DOHH2 (cell line): ENCODE data around the gene ZNF503.

ENCODE experiments used
- H3F3A ChIP-seq: fragments of 200-600 bp; sonication (generic), shearing (Covaris generic); 2 replicates; pipeline ENCODE4 v1.6.0; 2016; ENCODE audit warnings: antibody characterized with exemption, mild to moderate bottlenecking; ENCODE audit not compliant: control insufficient read depth, insufficient read depth
- H3K27ac ChIP-seq: fragments of 200-600 bp; sonication (generic); 2 replicates; pipeline ENCODE4 v1.5.1; 2014; ENCODE audit warnings: low read depth, mild to moderate bottlenecking, low read length, moderate library complexity
- H3K27me3 ChIP-seq: fragments of 200-600 bp; sonication (generic); 2 replicates; pipeline ENCODE4 v1.6.1; 2014; ENCODE audit warnings: mild to moderate bottlenecking, low read length, mixed read lengths; ENCODE audit not compliant: control insufficient read depth
- H3K36me3 ChIP-seq: fragments of 200-600 bp; sonication (generic); 2 replicates; pipeline ENCODE4 v1.6.1; 2014; ENCODE audit warnings: mild to moderate bottlenecking, low read length, moderate library complexity, mixed read lengths; ENCODE audit not compliant: control insufficient read depth
- H3K4me1 ChIP-seq: fragments of 200-600 bp; sonication (generic); 2 replicates; pipeline ENCODE4 v1.6.1; 2014; ENCODE audit warnings: mild to moderate bottlenecking, low read length, mixed read lengths; ENCODE audit not compliant: control insufficient read depth
- H3K4me2 ChIP-seq: fragments of 200-600 bp; sonication (generic); 2 replicates; pipeline ENCODE4 v1.6.0; 2014; ENCODE audit warnings: mild to moderate bottlenecking, low read length, moderate library complexity
- H3K4me3 ChIP-seq: fragments of 200-600 bp; sonication (generic); 2 replicates; pipeline ENCODE4 v1.5.1; 2014; ENCODE audit warnings: mild to moderate bottlenecking, low read length, mixed read lengths
- H3K79me2 ChIP-seq: fragments of 200-600 bp; sonication (generic); 2 replicates; pipeline ENCODE4 v1.6.1; 2014; ENCODE audit warnings: mild to moderate bottlenecking, low read length, mixed read lengths; ENCODE audit not compliant: control insufficient read depth
- H3K9me2 ChIP-seq: fragments of 200-600 bp; sonication (generic); replicated peaks from 2 replicates; pipeline ENCODE4 v1.6.1; 2014; ENCODE audit warnings: mild to moderate bottlenecking, low read length, mixed read lengths; ENCODE audit not compliant: control insufficient read depth
- H3K9me3 ChIP-seq: fragments of 200-600 bp; sonication (generic); 2 replicates; pipeline ENCODE4 v1.6.1; 2014; ENCODE audit warnings: antibody characterized with exemption, low read length, mixed read lengths; ENCODE audit not compliant: control insufficient read depth, insufficient read depth
- H4K20me1 ChIP-seq: fragments of 200-600 bp; sonication (generic); 2 replicates; pipeline ENCODE4 v1.6.0; 2014; ENCODE audit warnings: low read depth, mild to moderate bottlenecking, antibody characterized with exemption, low read length, moderate library complexity; ENCODE audit not compliant: control insufficient read depth, insufficient read depth
- CTCF ChIP-seq: fragments of 200-600 bp; sonication (generic); IDR thresholded peaks from one replicate; pipeline ENCODE4 v1.5.1; 2014; ENCODE audit warnings: antibody characterized with exemption, mild to moderate bottlenecking, low read depth, low read length; ENCODE audit not compliant: poor library complexity, severe bottlenecking
- EZH2phosphoT487 ChIP-seq: fragments of 200-600 bp; sonication (generic); IDR thresholded peaks from 2 replicates; pipeline ENCODE4 v1.6.1; 2017; ENCODE audit warnings: borderline replicate concordance, mild to moderate bottlenecking, antibody characterized with exemption, low read length, moderate library complexity, mixed read lengths

The ZNF503 gene

GRCh38 chr10:75356484-75356883, 45.1 kb downstream of the ZNF503 start:
- Histone ChIP-seq H4K20me1 (no peaks in the 10 kb centered on the region), H3K9me2 (no peaks in the 10 kb centered on the region), H3K36me3 (no peaks in the 10 kb centered on the region), H3K27ac (no peak overlapping the region), H3F3A (no peaks in the 10 kb centered on the region), H3K4me2 (no peak overlapping the region), H3K4me1 (no peaks in the 10 kb centered on the region), H3K79me2 (no peaks in the 10 kb centered on the region), H3K27me3 (no peaks in the 10 kb centered on the region), H3K9me3 (no peaks in the 10 kb centered on the region), H3K4me3 (no peak overlapping the region)
- TF ChIP-seq CTCF, result no peak
- no peak for TF ChIP-seq EZH2phosphoT487

- H3K36me3 ChIP-seq, result no peaks in the 10 kb centered on the region
- no peak overlapping the region for H3K4me3 ChIP-seq
- no peaks in the 10 kb centered on the region for H3F3A ChIP-seq
- H3K27me3 ChIP-seq, result no peaks in the 10 kb centered on the region
- no peak overlapping the region for H3K4me2 ChIP-seq
- H3K79me2 ChIP-seq, result no peaks in the 10 kb centered on the region
- no peaks in the 10 kb centered on the region for H4K20me1 ChIP-seq
- H3K9me2 ChIP-seq, result no peaks in the 10 kb centered on the region
- TF ChIP-seq CTCF (no peak), EZH2phosphoT487 (no peak)
- H3K27ac ChIP-seq, result no peak overlapping the region
- no peaks in the 10 kb centered on the region for H3K9me3 ChIP-seq
- no peaks in the 10 kb centered on the region for H3K4me1 ChIP-seq
Observed at GRCh38 chr10:75355706-75356105, 45.9 kb downstream of the ZNF503 start.

GRCh38 chr10:75353183-75353582, 48.4 kb downstream of the ZNF503 start:
- Histone ChIP-seq H3K4me2 (no peak overlapping the region), H3K27ac (no peak overlapping the region), H3K4me3 (no peak overlapping the region), H3K9me2 (no peaks in the 10 kb centered on the region), H3K9me3 (no peaks in the 10 kb centered on the region), H3F3A (no peaks in the 10 kb centered on the region), H3K79me2 (no peaks in the 10 kb centered on the region), H3K36me3 (no peaks in the 10 kb centered on the region), H3K4me1 (no peaks in the 10 kb centered on the region), H3K27me3 (no peaks in the 10 kb centered on the region), H4K20me1 (no peaks in the 10 kb centered on the region)
- TF ChIP-seq EZH2phosphoT487 (no peak), CTCF (no peak)

DNA sequence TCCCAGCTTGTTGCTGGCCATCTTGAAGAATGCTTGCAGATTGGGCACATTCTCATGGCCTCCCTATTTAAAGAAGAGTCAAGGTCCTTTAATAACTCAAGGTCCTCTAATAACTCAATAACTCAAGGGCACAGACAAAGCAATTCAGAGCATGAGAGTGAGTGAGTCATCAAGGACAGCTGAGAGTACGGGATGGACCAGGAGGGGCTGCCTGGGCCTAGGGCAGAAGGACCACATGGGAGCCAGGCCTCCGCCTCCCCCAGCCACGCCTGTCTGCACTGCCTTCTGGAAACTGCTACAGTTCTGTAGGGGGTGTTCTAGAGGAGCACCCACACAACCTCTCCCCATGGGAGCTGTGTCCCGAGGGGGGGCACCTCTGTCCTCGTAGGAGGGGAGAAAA, 48.9 kb downstream of the ZNF503 start:
- TF ChIP-seq EZH2phosphoT487 (no peak), CTCF (no peak)
- H3K4me3 ChIP-seq, result no peak overlapping the region
- no peaks in the 10 kb centered on the region for H3K4me1 ChIP-seq
- no peaks in the 10 kb centered on the region for H3K9me2 ChIP-seq
- H3K9me3 ChIP-seq, result no peaks in the 10 kb centered on the region
- no peaks in the 10 kb centered on the region for H3K79me2 ChIP-seq
- no peaks in the 10 kb centered on the region for H3K36me3 ChIP-seq
- H3K4me2 ChIP-seq, result no peak overlapping the region
- H3K27ac ChIP-seq, result no peak overlapping the region
- no peaks in the 10 kb centered on the region for H4K20me1 ChIP-seq
- no peaks in the 10 kb centered on the region for H3F3A ChIP-seq
- H3K27me3 ChIP-seq, result no peaks in the 10 kb centered on the region
